ENCODE data around the gene OLFM2.

OLFM2 gene

DNA sequence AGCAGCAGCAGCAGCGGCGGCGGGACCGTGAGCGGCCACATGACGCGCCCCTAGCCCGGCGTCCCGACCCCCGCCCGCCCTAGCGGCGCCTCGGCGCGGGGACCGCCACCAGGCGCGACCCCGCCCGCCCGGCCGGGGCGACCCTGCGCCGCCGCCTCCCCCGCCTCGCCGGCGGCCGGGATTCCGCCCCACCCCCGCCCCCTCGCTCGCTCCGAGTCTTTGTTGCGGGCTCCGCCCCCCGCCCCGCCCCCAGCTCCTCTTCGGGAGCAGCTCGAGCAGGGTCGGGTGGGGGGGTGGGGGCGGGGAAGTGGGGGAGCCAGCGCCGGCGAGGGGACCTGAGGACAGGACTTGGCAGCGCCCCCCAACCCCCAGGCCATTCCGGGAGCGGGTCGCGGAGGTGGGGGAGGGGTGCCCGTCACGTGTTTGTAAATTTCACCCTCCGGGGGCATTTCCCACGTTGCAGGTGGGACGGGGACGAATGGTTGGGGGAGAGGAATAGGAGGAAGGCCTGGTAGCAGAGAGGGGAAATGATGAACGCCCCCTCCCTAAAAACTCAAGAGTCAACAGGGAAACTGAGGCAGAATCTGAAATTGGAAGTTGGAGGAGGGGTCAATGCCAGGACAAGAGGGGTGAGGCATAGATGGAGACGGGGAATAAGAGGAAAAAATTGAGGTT is at the start of gene OLFM2:
Gene OLFM2, minus strand, starts transcription at position 190 of the 675 bp plus-strand sequence. Its CDS starts 149 bp downstream, at position 41.
- Mint-ChIP-seq H3K4me1 (peaks cover 20 to 31% of the 10 kb centered on the region in 2 donors), H3K36me3 (peaks cover 2 to 4% of the 10 kb centered on the region in 2 donors), H3K27ac (peak within 1 kb of the TSS; percentile 84), H3K27me3 (peaks cover 70 to 83% of the 10 kb centered on the region in 2 donors), H3K4me3 (peak within 1 kb of the TSS; percentile 44 to 80), H3K9me3 (peaks cover 6 to 7% of the 10 kb centered on the region in 2 donors)
- no peak for ATAC-seq (replicated peaks)
- no peak for DNase-seq

DNA sequence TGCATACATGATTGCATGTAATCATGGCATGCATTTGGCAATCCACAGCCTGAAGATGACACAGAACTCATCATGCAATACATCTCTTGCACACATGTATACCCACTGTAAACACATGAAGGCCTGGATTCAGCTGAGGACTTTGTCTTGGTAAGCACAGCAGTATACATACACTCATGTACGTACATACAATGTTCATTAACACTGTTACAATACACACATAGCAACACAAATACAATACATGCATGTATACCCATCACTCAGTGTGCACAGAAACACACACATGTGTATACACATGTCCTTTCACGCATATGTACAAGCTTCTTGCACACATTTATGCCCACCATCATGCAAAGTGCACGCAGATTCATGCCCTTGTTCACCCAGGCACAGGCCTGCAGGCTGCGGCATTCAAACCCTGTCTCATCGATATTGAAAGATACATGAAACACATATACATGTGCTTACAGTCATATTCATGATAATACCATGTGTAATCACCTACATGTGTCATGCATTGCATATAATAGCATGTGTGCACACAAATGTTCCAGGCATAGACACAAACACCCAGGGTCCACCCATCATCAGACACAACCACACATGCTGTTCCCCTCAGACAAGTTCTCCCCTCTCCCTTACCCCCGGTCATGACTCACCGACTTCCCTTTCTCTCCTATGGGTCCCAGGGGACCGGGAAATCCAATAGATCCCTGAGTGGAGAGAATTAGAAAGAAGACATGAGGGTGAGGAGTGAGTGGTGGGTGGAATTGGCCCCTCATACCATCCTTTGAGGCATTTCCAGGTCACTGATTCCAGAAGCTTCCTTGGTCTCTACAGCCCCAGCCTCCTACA is 45.3 kb upstream of the OLFM2 start:
- H3K27ac Mint-ChIP-seq: no peak overlapping the region
- ATAC-seq (replicated peaks) (no peak), DNase-seq (no peak)
- no peak overlapping the region for H3K4me3 Mint-ChIP-seq
- peaks cover 30 to 41% of the 10 kb centered on the region in 2 donors for H3K27me3 Mint-ChIP-seq
- H3K9me3 Mint-ChIP-seq: peaks cover 8 to 9% of the 10 kb centered on the region in 2 donors
- no peaks in the 10 kb centered on the region for H3K36me3 Mint-ChIP-seq
- no peaks in the 10 kb centered on the region for H3K4me1 Mint-ChIP-seq

DNA sequence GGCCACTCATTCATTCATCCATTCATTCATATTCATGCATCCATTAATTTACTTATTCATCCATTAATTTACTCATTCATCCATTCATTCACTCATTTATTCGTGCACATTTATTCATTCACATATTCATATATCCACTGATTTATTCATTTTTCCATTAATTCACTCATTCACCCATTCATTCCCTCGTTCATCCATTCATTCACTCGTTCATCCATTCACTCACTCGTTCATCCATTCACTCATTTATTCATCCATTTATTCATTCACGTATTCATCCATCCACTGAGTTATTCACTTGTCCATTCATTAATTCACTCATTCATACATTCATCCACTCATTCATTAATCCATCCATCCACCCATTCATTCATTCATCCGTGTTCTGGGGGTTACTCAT is 35.8 kb upstream of the OLFM2 start:
- ATAC-seq (replicated peaks) (no peak), DNase-seq (no peak)
- Mint-ChIP-seq H3K27me3 (peaks cover 22 to 29% of the 10 kb centered on the region in 2 donors), H3K36me3 (no peaks in the 10 kb centered on the region), H3K9me3 (peaks cover 4 to 7% of the 10 kb centered on the region in 2 donors), H3K4me1 (no peaks in the 10 kb centered on the region), H3K4me3 (no peak overlapping the region), H3K27ac (no peak overlapping the region)

DNA sequence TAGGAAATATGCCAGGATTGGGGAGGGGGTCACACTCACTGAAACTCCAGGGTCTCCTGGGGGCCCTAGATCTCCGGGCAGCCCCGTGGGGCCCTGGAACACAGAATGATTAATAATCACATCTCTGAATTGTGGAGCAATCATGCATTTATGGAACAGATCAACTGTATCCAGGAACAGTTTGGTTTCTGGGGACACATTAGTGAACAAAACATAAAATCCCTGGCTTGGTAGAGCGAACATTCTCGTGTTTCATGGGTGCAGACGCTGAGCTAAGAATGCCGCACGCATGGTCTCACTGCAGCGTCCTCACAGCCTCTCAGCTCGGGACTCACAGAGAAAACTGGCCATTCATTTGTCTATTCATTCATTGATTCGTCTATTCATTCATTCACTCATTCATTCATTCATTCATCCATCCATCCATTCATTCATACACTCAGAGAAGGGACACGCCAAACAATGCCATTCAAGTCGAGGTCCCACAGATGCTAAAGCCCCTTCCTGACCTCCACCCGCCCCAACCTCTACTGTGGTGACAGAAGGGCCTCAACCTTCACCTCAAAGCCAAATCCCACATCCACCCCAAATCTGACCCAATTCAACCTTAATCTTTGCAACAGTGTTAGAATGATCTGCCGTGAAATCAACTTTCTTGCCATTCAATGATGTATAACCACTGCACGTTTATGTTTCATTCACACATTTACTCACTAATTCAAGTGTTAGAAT is 35.0 kb upstream of the OLFM2 start:
- DNase-seq (no peak), ATAC-seq (replicated peaks) (no peak)
- peaks cover 3 to 6% of the 10 kb centered on the region in 2 donors for H3K4me1 Mint-ChIP-seq
- H3K27me3 Mint-ChIP-seq: peaks cover 29 to 34% of the 10 kb centered on the region in 2 donors
- H3K9me3 Mint-ChIP-seq: peaks cover 4 to 7% of the 10 kb centered on the region in 2 donors
- H3K4me3 Mint-ChIP-seq: no peak overlapping the region
- no peak overlapping the region for H3K27ac Mint-ChIP-seq
- H3K36me3 Mint-ChIP-seq: no peaks in the 10 kb centered on the region

DNA sequence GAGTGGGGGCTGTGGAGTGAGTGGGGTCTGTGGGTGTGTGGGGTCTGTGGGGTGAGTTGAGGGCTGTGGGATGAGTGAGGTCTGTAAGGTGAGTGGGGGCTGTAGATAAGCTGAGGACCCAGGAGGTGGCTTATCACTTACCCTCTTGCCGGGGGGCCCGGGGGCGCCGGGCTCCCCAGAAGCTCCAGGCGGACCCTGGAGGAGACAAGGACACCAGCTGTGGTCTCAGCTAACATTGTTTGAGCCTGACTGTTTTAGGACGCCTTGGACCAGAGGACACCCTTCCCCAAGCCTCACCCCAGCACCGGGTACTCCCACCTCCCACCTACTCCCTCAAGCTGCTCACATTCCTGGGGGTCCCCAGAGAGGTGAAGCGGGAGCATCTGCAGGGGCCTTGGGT is 34.2 kb upstream of the OLFM2 start:
- Mint-ChIP-seq H3K4me1 (peaks cover 3 to 6% of the 10 kb centered on the region in 2 donors), H3K9me3 (peaks cover 4 to 7% of the 10 kb centered on the region in 2 donors), H3K27me3 (peaks cover 34 to 40% of the 10 kb centered on the region in 2 donors), H3K4me3 (no peak overlapping the region), H3K36me3 (no peaks in the 10 kb centered on the region), H3K27ac (no peak overlapping the region)
- DNase-seq (no peak), ATAC-seq (replicated peaks) (no peak)

DNA sequence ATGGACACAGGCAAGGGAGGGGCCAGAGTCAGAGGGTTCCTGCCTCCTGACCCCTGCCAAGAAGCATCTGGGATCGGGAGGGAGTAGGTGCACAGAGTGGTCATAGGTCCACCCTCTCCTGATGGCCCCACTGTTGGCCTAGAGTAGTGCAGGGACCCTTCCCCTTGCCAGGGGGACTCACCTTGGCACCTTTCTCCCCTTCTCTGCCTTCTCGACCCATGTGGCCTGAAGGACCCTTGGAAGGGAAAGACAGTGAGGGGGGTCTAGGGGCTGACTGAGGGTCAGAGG is 33.3 kb upstream of the OLFM2 start:
- H3K9me3 Mint-ChIP-seq: peaks cover 4 to 7% of the 10 kb centered on the region in 2 donors
- H3K27ac Mint-ChIP-seq: no peak overlapping the region
- H3K4me1 Mint-ChIP-seq: peaks cover 3 to 6% of the 10 kb centered on the region in 2 donors
- no peaks in the 10 kb centered on the region for H3K36me3 Mint-ChIP-seq
- H3K27me3 Mint-ChIP-seq: peaks cover 37 to 41% of the 10 kb centered on the region in 2 donors
- no peak overlapping the region for H3K4me3 Mint-ChIP-seq
- ATAC-seq (replicated peaks): no peak
- DNase-seq: no peak

DNA sequence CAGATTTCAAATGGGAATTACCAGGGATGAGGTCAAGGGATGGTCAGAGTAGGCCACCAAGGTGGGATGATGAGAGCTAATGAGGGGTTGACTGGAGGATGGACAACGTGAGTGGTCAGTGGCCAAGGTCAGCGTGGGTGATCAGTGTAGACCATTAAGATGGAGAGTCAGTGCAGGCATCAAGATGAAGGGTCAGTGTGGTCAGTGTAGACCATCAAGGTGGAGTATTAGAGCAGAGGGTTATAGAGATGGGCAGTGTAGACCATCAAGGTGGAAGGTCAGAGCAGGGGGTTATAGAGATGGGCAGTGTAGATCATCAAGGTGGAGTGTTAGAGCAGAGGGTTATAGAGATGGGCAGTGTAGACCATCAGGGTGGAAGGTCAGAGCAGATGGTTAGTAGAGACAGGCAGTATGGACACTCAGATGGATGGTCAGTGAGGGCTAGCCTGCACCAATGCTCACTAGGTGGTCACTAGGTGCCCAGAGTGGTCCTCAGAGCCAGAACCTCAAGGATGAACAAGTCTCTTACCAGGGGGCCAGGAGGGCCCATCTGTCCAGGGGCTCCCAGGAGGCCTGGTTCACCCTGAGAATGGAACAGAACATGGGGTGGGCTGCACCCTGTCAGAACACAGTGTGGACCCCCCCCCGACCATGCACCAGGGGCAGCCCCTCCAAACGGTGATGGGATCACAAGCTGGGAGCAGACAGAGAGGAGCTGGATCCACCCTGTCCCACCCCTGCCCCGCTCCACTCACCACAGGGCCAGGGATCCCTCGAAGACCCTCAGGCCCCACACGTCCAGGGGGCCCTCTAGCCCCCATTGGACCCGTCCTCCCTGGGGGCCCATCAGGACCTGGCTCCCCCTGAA is 32.7 kb upstream of the OLFM2 start:
- H3K9me3 Mint-ChIP-seq: peaks cover 4 to 7% of the 10 kb centered on the region in 2 donors
- H3K4me1 Mint-ChIP-seq: peaks cover 3 to 6% of the 10 kb centered on the region in 2 donors
- DNase-seq (no peak), ATAC-seq (replicated peaks) (no peak)
- H3K36me3 Mint-ChIP-seq: no peaks in the 10 kb centered on the region
- H3K4me3 Mint-ChIP-seq: no peak overlapping the region
- H3K27ac Mint-ChIP-seq: no peak overlapping the region
- peaks cover 37 to 41% of the 10 kb centered on the region in 2 donors for H3K27me3 Mint-ChIP-seq

DNA sequence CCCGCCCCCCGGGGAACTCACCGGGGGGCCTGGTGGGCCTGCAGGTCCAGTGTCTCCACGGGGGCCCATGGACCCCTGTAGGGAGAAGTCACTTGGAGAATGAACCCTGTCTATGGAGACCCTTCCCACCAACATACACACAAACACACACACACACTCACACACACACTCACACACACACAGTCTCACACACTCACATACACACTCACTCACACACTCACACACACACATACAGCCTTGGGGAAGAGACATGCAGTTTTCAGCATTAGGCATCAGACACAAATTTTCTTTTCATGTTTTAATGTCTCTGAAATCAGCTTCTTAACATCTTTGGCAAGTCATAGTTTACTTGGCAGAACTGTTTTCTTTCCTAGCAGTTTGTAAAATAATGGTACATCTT is 31.0 kb upstream of the OLFM2 start:
- Mint-ChIP-seq H3K36me3 (no peaks in the 10 kb centered on the region), H3K4me1 (peaks cover 3 to 6% of the 10 kb centered on the region in 2 donors), H3K9me3 (peaks cover 3 to 6% of the 10 kb centered on the region in 2 donors), H3K27ac (no peak overlapping the region), H3K4me3 (no peak overlapping the region), H3K27me3 (peaks cover 47% of the 10 kb centered on the region in 2 donors)
- ATAC-seq (replicated peaks) (no peak), DNase-seq (no peak)

DNA sequence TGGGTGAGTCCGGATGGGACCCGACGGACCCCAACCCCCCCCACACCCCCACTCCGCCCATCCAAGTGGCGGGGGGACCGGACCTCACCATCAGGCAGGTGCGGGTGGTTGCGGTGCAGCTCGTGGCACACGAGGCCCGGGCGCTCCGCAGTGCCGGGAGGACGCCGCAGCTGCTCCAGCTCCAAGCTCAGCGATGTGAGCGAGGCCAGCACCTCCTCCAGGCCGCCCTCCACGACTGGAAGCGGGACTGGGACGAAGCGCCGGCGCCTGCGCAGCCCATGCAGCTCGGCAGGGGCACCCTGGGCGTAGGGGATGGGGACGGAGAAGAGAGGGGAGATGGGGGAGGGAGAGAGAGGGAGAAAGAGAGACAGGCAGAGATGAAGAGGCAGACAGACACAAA is 30.1 kb upstream of the OLFM2 start:
- Mint-ChIP-seq H3K27me3 (peaks cover 40 to 50% of the 10 kb centered on the region in 2 donors), H3K4me1 (peaks cover 3 to 6% of the 10 kb centered on the region in 2 donors), H3K9me3 (no peaks in the 10 kb centered on the region), H3K4me3 (no peak overlapping the region), H3K27ac (no peak overlapping the region), H3K36me3 (no peaks in the 10 kb centered on the region)
- DNase-seq (no peak), ATAC-seq (replicated peaks) (no peak)

DNA sequence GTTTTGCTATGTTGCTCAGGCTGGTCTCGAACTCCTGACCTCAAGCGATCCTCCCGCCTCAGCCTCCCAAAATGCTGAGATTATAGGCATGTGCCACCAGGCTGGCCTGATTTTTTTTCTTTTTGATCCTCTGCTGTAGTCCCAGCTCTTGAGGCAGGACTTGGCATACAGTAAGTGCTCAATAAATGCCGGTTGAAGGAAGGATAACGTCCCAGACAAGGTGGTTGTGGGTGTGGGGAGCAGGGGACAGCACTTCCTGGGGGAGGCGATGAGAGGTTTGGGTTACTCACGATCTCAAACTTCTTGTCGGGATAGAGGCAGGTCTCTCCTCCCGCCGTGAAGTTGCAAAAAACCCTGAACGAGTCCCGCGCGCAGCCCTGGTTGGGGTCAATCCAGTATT is 29.7 kb upstream of the OLFM2 start:
- Mint-ChIP-seq H3K27ac (no peak overlapping the region), H3K4me3 (no peak overlapping the region), H3K9me3 (peaks cover 0 to under 1% of the 10 kb centered on the region in 2 donors), H3K36me3 (no peaks in the 10 kb centered on the region), H3K4me1 (peaks cover 3 to 6% of the 10 kb centered on the region in 2 donors), H3K27me3 (peaks cover 41 to 52% of the 10 kb centered on the region in 2 donors)
- ATAC-seq (replicated peaks) (no peak), DNase-seq (no peak)

DNA sequence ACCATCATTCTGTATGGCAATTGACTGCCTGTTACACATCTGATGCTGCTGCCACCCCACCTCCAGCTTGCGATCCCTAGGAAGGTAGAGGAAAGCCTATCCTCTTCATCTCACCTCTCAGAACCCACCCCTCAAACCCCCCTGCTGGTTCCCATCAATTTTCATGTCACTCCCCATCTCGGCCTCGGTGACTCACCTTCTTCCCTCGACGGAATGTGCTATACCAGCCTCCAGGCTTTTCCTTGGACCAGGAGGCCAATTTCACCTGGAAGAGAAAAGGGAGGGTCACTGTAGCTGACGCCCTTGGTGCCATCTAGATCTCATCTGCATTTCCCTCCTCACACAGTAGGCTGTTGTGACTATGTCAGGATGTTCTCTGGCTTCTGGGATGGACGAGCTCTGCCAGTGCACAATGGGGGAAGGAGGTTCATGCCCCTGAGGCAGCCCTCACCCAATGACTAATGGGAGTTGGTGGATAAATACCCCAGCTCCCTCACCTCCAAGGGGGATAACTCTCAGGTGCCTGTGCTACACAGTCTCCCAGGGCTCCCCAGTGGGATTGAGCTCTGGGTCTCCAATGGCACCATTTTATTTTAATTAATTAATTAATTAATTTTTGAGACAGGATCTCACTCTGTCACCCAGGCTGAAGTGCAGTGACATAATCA is 26.4 kb upstream of the OLFM2 start:
- DNase-seq: no peak
- Mint-ChIP-seq H3K9me3 (peaks cover 0 to 2% of the 10 kb centered on the region in 2 donors), H3K27ac (no peak overlapping the region), H3K27me3 (peaks cover 48 to 60% of the 10 kb centered on the region in 2 donors), H3K4me1 (peaks cover 3 to 6% of the 10 kb centered on the region in 2 donors), H3K4me3 (no peak overlapping the region), H3K36me3 (no peaks in the 10 kb centered on the region)
- ATAC-seq (replicated peaks): no peak

DNA sequence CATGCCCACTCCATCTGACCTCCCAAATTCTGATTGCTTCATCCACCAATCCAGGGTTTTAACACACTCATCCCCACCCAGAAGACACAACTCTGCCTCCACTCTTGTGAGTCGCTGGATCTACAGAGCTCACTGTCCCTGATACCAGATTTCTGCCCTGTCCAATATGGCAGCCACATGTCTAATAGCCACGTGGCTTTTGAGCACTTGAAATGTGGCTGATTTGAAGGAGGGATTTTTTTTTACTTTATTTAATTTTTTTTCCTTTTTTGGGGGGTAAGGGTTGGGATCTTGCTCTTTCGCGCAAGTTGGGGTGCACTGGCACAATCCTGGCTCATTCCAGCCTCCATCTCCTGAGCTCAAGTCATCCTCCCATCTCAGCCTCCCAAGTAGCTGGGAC is 24.8 kb upstream of the OLFM2 start:
- H3K9me3 Mint-ChIP-seq: peaks cover 0 to 2% of the 10 kb centered on the region in 2 donors
- H3K36me3 Mint-ChIP-seq: no peaks in the 10 kb centered on the region
- no peak overlapping the region for H3K4me3 Mint-ChIP-seq
- no peaks in the 10 kb centered on the region for H3K4me1 Mint-ChIP-seq
- peaks cover 42 to 47% of the 10 kb centered on the region in 2 donors for H3K27me3 Mint-ChIP-seq
- DNase-seq (no peak), ATAC-seq (replicated peaks) (no peak)
- no peak overlapping the region for H3K27ac Mint-ChIP-seq

DNA sequence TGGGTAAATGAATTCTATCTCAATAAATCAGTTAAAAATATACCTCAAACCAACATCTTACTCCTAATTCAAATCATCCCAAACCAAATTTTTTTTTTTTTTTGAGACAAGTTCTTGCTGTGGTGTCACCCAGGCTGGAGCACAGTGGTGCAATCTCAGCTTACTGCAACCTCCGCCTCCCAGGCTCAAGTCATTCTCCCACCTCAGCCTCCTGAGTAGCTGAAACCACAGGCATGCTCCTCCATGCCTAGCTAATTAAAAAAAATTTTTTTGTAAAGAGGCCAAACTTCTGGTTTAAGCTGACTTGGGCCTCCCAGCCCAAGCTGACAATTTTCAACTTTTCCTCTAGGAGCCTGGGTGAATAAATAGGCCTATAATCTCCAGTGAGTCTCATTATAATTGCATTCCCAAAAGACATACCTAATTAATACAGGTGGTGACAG is 22.1 kb upstream of the OLFM2 start:
- peaks cover 0 to 2% of the 10 kb centered on the region in 2 donors for H3K9me3 Mint-ChIP-seq
- H3K27me3 Mint-ChIP-seq: peaks cover 36 to 40% of the 10 kb centered on the region in 2 donors
- H3K27ac Mint-ChIP-seq: no peak overlapping the region
- DNase-seq: no peak
- no peak overlapping the region for H3K4me3 Mint-ChIP-seq
- H3K36me3 Mint-ChIP-seq: no peaks in the 10 kb centered on the region
- no peak for ATAC-seq (replicated peaks)
- no peaks in the 10 kb centered on the region for H3K4me1 Mint-ChIP-seq
